GM12873 (cell line): ENCODE data around the gene PROB1.

ENCODE experiments used
- CTCF ChIP-seq: IDR thresholded peaks from 2 replicates; pipeline ENCODE4 v1.5.1; 2012; ENCODE audit warnings: low read depth, mild to moderate bottlenecking, moderate library complexity, low read length, control low read depth; ENCODE audit not compliant: insufficient read depth; ENCODE audit errors: missing control alignments

PROB1 gene

GRCh38 chr5:139416651-139417050, 21.7 kb upstream of the PROB1 start:
- TF ChIP-seq CTCF: no peak

- no peak for TF ChIP-seq CTCF
Measured at GRCh38 chr5:139415869-139416268, 21.0 kb upstream of the PROB1 start.

- TF ChIP-seq CTCF: no peak
Measured at GRCh38 chr5:139415221-139415861, 20.4 kb upstream of the PROB1 start.

DNA sequence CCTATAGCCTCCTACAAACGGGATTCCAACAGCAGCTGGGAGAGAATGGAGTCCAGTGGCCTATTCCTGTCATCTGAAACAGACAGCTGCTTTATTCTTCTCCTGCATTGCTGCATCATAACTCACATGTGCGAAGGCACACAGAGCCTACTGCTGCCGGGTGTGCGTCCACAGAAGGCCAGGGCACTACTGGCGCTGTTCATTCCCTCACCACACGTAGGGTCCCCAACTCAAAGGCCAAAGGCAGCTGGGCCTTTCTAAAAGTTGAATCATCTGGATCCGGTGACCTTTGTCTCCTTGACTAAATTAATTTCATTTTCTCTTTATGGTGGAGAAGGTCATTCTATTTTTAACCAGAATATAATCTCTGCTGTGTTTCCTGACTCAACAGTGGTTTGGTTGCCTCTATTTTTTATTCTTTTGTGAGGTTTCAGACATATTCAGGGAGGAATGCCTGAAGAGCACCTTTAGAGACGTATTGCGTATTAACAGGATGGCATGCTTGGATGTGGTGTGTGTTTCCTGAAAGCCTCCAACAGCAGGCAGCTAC, 19.8 kb upstream of the PROB1 start:
- no peak for TF ChIP-seq CTCF

- TF ChIP-seq CTCF: no peak
Measured at GRCh38 chr5:139413963-139414362, 19.1 kb upstream of the PROB1 start.

DNA sequence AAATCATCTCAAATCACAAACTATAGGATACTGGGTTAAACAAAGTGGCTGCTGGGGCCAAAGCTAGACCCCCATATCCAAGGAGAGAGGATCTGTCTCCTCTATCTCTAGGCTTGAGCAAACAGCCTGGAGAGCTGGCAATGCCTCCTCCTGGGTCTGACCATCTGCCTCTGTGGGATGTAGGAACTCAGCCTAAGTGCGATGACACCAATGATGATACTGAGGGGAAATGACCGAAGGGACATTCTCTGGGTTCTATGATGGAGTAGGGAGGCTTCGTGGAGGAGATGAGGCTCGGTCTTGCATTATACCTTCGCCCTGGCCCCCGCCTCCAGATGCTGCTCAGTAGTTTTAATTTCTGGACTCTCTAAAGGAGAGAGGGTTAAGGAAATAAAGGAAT, 18.2 kb upstream of the PROB1 start:
- TF ChIP-seq CTCF: no peak

GRCh38 chr5:139410993-139411828, 16.3 kb upstream of the PROB1 start:
- no peak for TF ChIP-seq CTCF
